Measurements from ENCODE around the gene CENATAC. TPM values are rescaled to one million over a fixed set of nuclear protein-coding genes. Genes with fewer than 3 reads are reported as not detected.
"Not testable (repeated sequence)": the region's sequence is repeated elsewhere in the genome, so short reads cannot be mapped to it uniquely, and the experiment has no call there.

Gene CENATAC, protein sequence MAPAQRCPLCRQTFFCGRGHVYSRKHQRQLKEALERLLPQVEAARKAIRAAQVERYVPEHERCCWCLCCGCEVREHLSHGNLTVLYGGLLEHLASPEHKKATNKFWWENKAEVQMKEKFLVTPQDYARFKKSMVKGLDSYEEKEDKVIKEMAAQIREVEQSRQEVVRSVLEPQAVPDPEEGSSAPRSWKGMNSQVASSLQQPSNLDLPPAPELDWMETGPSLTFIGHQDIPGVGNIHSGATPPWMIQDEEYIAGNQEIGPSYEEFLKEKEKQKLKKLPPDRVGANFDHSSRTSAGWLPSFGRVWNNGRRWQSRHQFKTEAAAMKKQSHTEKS
- total RNA-seq (2014; rRNA removed; shearing (Covaris generic)) (47.7 and 49.7 TPM in 2 replicates), total RNA-seq (2022) (48.1 and 60.6 TPM in 2 replicates), Bru-seq, nascent RNA (percentile 84 among the genes with signal in this experiment), BruChase-seq, experiment 1, labeled RNA remaining after a 6-hour chase (percentile 92 among the genes with signal in this experiment), BruChase-seq, experiment 2, labeled RNA remaining after a 2-hour chase (percentile 93 among the genes with signal in this experiment)
- long read RNA-seq, transcript CCDC84-201 (11 exons, 1,202 nt): major isoform, 6 of 16 reads
- long read RNA-seq, partial matches to known transcripts: 3 of 16 reads
- long read RNA-seq, other reads (novel, unspliced or antisense): 7 of 16 reads

DNA sequence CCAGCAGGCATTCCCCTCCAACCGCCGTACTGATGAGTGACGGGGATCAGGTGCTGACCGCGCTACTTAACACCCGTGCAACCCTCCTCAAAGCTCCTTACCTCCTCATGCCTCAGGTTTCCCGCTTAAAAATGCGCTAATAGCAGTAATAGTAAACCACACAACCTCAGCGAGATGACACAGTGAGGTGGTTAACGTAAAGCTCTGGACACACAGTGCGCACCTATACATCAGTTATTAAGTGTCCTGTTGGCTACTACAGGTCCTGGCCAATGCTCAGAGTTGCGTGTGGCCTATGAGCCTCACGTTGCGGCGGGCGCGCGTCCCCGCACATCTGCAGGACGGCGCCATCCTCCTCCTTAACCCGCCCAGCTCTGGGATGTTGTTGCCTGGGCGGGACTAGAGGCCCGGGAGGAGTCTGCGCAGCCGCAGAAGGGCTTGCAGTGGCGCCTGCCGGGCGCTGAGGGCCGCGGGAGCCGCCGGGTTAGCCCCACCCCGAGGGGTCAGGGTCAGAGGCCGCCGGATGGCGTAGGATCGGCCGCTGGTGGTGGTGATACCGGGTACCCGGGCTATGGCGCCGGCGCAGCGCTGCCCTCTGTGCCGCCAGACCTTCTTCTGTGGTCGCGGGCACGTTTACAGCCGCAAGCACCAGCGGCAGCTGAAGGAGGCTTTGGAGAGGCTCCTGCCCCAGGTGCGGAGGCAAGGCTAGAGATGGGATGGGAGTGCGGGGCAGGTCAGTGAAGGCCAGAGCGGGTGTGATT lies at the start of gene CENATAC:
Gene CENATAC, plus strand, starts transcription at position 512 of the 761 bp plus-strand sequence. Its CDS starts 60 bp downstream, at position 572.
- Histone ChIP-seq H3K4me1 (ENCODE audit: insufficient read depth, low read length, poor library complexity, severe bottlenecking) (peaks cover 19% of the 10 kb centered on the region), H2AFZ (ENCODE audit: low read length) (peak within 1 kb of the TSS; percentile 48), H4K20me1 (ENCODE audit: insufficient read depth, low read length) (no peaks in the 10 kb centered on the region), H3K9me3 (ENCODE audit: low read length) (no peaks in the 10 kb centered on the region), H3K27ac (ENCODE audit: low read depth, low read length, poor library complexity, severe bottlenecking) (peak within 1 kb of the TSS; percentile 50), H3K4me2 (ENCODE audit: low read length) (peak within 1 kb of the TSS; percentile 90), H3K4me3 (ENCODE audit: low read depth, low read length, poor library complexity, severe bottlenecking) (peak within 1 kb of the TSS; percentile 88), H3K9me2 (ENCODE audit: insufficient read depth, low read length) (no peaks in the 10 kb centered on the region), H3K36me3 (ENCODE audit: insufficient read depth, low read length) (peaks cover 44% of the 10 kb centered on the region), H3K79me2 (ENCODE audit: insufficient read depth, low read depth, low read length) (peaks cover 33% of the 10 kb centered on the region; the same call in 1 of the 2 replicates)
- ChIA-PET CTCF (ENCODE audit: unreplicated experiment) (interaction anchor here (0.6 to 0.8 kb wide), 4 partner anchors 13 to 104 kb away, joined by 3 to 4 read pairs (median 3); no protein-coding TSS in a partner anchor), POLR2A (interaction anchor here (0.6 to 1.7 kb wide), 11 partner anchors 18 to 779 kb away, joined by 3 to 12 read pairs (median 3); partner anchors contain the start of genes HYOU1, RPS25, TRAPPC4 and VPS11)
- peak; percentile 96 for DNase-seq (ENCODE audit: low spot score)
- no TSS peak for BruUV-seq (replicated peaks)
- intact Hi-C loops (cut with micrococcal nuclease; ENCODE audit: unreplicated experiment): loop anchor here (1.0 kb wide), 1 partner anchor 20 kb away; the partner anchor contains the start of genes RPS25 and TRAPPC4
- TF ChIP-seq, protein P1, sequence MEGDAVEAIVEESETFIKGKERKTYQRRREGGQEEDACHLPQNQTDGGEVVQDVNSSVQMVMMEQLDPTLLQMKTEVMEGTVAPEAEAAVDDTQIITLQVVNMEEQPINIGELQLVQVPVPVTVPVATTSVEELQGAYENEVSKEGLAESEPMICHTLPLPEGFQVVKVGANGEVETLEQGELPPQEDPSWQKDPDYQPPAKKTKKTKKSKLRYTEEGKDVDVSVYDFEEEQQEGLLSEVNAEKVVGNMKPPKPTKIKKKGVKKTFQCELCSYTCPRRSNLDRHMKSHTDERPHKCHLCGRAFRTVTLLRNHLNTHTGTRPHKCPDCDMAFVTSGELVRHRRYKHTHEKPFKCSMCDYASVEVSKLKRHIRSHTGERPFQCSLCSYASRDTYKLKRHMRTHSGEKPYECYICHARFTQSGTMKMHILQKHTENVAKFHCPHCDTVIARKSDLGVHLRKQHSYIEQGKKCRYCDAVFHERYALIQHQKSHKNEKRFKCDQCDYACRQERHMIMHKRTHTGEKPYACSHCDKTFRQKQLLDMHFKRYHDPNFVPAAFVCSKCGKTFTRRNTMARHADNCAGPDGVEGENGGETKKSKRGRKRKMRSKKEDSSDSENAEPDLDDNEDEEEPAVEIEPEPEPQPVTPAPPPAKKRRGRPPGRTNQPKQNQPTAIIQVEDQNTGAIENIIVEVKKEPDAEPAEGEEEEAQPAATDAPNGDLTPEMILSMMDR (conservative IDR thresholded peaks at IDR 0.05; ENCODE audit: low read length): 0 out of 2 replicates have a peak, but pooled peaks have one; percentile 25
- no peak for TF ChIP-seq EZH2phosphoT487 (IDR thresholded peaks at IDR 0.05; ENCODE audit: borderline replicate concordance, low read depth, low read length)

DNA sequence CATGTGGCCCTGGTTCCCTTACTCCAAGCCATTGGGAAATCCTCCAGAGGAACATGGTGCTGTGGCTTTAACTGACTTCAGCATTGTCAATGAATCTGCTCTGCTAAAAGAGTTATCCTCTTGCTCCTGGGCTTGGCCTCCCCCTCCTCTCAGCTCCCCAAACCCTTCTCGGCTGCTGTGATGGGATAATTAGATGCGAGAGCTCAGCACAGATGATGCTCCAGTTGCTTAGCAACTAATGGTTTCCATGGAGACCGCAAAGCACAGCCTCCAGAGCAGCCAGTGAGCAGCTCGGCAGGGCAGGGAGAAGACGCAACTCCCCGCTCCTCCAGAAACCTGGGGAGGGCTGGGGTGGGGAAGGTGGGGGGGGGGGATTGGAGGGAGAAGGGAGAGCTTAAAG lies 44.7 kb upstream of the CENATAC start:
- intact Hi-C loops (cut with micrococcal nuclease; ENCODE audit: unreplicated experiment): no loop called here
- H2AFZ ChIP-seq (ENCODE audit: low read length): no peak overlapping the region
- POLR2A ChIA-PET: no interaction called here
- BruUV-seq (replicated peaks): no TSS peak
- no peaks in the 10 kb centered on the region for H3K36me3 ChIP-seq (ENCODE audit: insufficient read depth, low read length)
- no peak overlapping the region for H3K4me3 ChIP-seq (ENCODE audit: low read depth, low read length, poor library complexity, severe bottlenecking)
- H3K27ac ChIP-seq (ENCODE audit: low read depth, low read length, poor library complexity, severe bottlenecking): no peak overlapping the region
- no peak for TF ChIP-seq EZH2phosphoT487 (IDR thresholded peaks at IDR 0.05; ENCODE audit: borderline replicate concordance, low read depth, low read length)
- TF ChIP-seq, protein P1 (conservative IDR thresholded peaks at IDR 0.05; ENCODE audit: low read length): no peak
- CTCF ChIA-PET (ENCODE audit: unreplicated experiment): no interaction called here
- H3K4me1 ChIP-seq (ENCODE audit: insufficient read depth, low read length, poor library complexity, severe bottlenecking): no peaks in the 10 kb centered on the region
- H3K9me3 ChIP-seq (ENCODE audit: low read length): no peaks in the 10 kb centered on the region
- peak; percentile 42 for DNase-seq (ENCODE audit: low spot score)
- no peaks in the 10 kb centered on the region for H3K79me2 ChIP-seq (ENCODE audit: insufficient read depth, low read depth, low read length)
- H4K20me1 ChIP-seq (ENCODE audit: insufficient read depth, low read length): no peaks in the 10 kb centered on the region
- no peak overlapping the region for H3K4me2 ChIP-seq (ENCODE audit: low read length)
- no peaks in the 10 kb centered on the region for H3K9me2 ChIP-seq (ENCODE audit: insufficient read depth, low read length)

DNA sequence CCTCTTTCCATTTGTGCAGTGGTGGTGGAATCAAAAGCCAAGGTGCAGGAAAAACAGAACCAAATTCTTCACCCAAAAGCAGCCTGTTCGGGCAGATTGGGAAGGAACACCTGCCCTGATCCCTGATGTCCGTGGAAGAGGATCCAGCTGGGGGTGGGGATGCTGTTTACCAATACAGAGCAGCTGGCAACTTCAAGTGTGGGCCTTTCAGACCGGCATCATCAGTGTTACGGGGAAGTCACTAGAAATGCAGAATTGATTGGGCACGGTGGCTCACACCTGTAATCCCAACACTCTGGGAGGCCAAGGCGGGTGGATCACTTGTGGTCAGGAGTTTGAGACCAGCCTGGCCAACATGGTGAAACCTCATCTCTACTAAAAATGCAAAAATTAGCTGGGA lies 44.0 kb upstream of the CENATAC start:
- POLR2A ChIA-PET: interaction anchor here (0.5 kb wide), 1 partner anchor 180 kb away, joined by 3 read pairs; no protein-coding TSS in a partner anchor
- H3K4me1 ChIP-seq (ENCODE audit: insufficient read depth, low read length, poor library complexity, severe bottlenecking); H3K4me2 ChIP-seq (ENCODE audit: low read length); H3K9me2 ChIP-seq (ENCODE audit: insufficient read depth, low read length); H3K36me3 ChIP-seq (ENCODE audit: insufficient read depth, low read length); H3K79me2 ChIP-seq (ENCODE audit: insufficient read depth, low read depth, low read length); H3K4me3 ChIP-seq (ENCODE audit: low read depth, low read length, poor library complexity, severe bottlenecking); intact Hi-C loops (cut with micrococcal nuclease; ENCODE audit: unreplicated experiment); BruUV-seq (replicated peaks); DNase-seq (ENCODE audit: low spot score); H2AFZ ChIP-seq (ENCODE audit: low read length); CTCF ChIA-PET (ENCODE audit: unreplicated experiment); H4K20me1 ChIP-seq (ENCODE audit: insufficient read depth, low read length); H3K9me3 ChIP-seq (ENCODE audit: low read length); H3K27ac ChIP-seq (ENCODE audit: low read depth, low read length, poor library complexity, severe bottlenecking): not testable (repeated sequence)
